ENCODE results near the gene PLCXD1. TPM values are rescaled to one million over a fixed set of nuclear protein-coding genes. Genes with fewer than 3 reads are reported as not detected.

PLCXD1 gene
- total RNA-seq, 1 donor from 2014 or later: 25.7 TPM

DNA sequence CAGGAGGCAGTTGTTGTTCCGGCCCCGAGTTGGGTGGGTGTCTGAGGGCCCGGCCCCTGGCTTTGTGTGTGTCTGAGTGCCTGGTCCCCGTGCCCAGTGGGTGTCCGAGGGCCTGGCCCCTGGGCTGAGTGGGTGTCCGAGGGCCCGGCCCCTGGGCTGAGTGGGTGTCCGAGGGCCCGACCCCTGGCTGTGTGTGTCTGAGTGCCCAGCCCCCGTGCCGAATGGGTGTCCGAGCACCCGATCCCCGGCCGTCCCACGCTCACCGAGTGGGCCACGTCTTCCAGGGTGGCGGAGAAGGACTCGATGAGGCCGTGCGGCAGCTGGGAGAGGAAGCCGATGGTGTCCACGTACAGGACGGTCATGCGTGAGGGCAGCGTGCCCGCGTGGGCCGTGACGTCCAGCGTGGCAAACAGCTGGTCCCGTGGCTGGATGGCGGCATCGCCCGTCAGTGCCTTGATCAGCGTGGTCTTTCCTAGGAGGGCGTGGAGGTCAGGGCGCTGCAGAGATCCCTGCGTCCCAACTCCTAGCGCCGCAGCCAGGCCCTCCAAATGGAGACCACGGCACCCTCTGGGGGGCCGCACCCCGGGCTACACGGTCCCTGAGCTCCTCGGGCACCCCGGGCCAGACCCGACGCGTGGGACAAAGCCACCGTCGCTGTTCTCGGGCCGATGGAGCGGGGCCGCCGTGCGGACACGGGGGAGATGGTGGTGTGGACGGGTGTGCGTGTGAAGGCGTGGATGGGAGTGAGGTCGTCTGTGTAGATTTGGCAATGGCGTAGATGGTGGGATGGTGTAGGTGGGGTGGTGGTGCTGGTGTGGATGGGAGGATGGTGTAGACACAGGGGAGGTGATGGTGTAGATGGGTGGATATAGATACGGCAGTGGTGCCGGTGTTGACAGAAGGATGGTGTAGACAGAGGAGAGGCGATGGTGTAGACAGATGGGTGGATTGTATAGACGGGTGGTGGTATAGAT lies 30.3 kb downstream of the PLCXD1 start:
- Histone ChIP-seq H3F3A (ENCODE audit: low read depth) (peaks cover 12% of the 10 kb centered on the region), H3K9me3 (ENCODE audit: low read depth) (no peaks in the 10 kb centered on the region), H2AFZ (replicated peaks) (no peak overlapping the region), H3K27me3 (no peaks in the 10 kb centered on the region), H3K4me3 (no peak overlapping the region), H4K20me1 (ENCODE audit: low read depth) (no peaks in the 10 kb centered on the region), H3K9ac (no peak overlapping the region), H3K4me1 (no peaks in the 10 kb centered on the region), H3K27ac (no peak overlapping the region), H3K79me2 (ENCODE audit: low read depth) (peaks cover 3% of the 10 kb centered on the region), H3K4me2 (no peak overlapping the region), H3K36me3 (peaks cover 8% of the 10 kb centered on the region)
- no peaks in the 10 kb centered on the region for H3K9me3 Mint-ChIP-seq
- no peak for TF ChIP-seq EZH2phosphoT487 (IDR thresholded peaks at IDR 0.05)
- TF ChIP-seq, protein P1, sequence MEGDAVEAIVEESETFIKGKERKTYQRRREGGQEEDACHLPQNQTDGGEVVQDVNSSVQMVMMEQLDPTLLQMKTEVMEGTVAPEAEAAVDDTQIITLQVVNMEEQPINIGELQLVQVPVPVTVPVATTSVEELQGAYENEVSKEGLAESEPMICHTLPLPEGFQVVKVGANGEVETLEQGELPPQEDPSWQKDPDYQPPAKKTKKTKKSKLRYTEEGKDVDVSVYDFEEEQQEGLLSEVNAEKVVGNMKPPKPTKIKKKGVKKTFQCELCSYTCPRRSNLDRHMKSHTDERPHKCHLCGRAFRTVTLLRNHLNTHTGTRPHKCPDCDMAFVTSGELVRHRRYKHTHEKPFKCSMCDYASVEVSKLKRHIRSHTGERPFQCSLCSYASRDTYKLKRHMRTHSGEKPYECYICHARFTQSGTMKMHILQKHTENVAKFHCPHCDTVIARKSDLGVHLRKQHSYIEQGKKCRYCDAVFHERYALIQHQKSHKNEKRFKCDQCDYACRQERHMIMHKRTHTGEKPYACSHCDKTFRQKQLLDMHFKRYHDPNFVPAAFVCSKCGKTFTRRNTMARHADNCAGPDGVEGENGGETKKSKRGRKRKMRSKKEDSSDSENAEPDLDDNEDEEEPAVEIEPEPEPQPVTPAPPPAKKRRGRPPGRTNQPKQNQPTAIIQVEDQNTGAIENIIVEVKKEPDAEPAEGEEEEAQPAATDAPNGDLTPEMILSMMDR (IDR thresholded peaks at IDR 0.05): no peak
- TF ChIP-seq EZH2 (IDR thresholded peaks at IDR 0.05): no peak
- H3K4me3 Mint-ChIP-seq: no peak overlapping the region
- no peak overlapping the region for H3K27ac Mint-ChIP-seq
- H3K36me3 Mint-ChIP-seq: peaks cover 22% of the 10 kb centered on the region
- H3K4me1 Mint-ChIP-seq: no peaks in the 10 kb centered on the region
- DNase-seq (ENCODE audit: low spot score): no peak
- peaks cover 13% of the 10 kb centered on the region for H3K27me3 Mint-ChIP-seq (ENCODE audit: insufficient read depth, low read depth)

DNA sequence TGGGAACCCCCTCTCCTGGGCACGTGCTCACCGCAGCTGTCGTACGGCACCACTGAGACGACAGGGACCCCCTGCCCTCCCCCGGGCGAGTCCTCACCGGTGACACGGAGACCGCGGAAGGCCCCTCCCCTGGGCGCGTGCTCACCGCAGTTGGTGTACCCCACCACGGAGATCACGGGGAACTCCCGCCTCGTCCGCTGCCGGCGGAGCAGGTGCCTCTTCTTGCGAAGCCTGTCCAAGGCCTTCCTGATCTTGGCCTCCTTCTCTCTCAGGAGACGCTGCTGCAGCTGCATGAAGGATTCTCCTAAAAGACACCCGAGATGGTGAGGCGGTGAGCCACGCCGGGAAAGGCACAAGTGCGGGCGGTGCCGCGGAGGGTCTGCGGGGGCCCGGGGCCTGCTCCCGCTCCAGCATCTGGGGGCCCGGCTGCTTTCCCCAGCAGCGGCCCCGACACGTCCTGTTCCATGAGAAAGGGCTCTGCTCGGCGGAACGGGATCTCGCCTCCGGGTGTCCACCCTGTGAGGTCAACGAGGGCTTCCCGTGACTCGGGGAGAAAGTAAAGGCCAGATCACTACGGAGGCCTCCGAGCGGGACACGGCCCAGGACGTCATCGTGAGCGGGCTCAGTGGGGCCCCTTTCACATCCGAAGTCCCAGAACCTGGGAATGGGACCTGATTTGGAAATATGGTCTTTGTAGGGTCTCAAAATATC lies 31.6 kb downstream of the PLCXD1 start:
- H3K36me3 ChIP-seq: no peaks in the 10 kb centered on the region
- peaks cover 14% of the 10 kb centered on the region for H3F3A ChIP-seq (ENCODE audit: low read depth)
- H3K9me3 ChIP-seq (ENCODE audit: low read depth): no peaks in the 10 kb centered on the region
- H3K4me3 ChIP-seq: no peak overlapping the region
- H3K4me1 ChIP-seq: no peaks in the 10 kb centered on the region
- no peak overlapping the region for H3K27ac ChIP-seq
- DNase-seq (ENCODE audit: low spot score): no peak
- H2AFZ ChIP-seq (replicated peaks): no peak overlapping the region
- Mint-ChIP-seq H3K27ac (no peak overlapping the region), H3K27me3 (ENCODE audit: insufficient read depth, low read depth) (peaks cover 10% of the 10 kb centered on the region), H3K4me1 (no peaks in the 10 kb centered on the region), H3K9me3 (no peaks in the 10 kb centered on the region), H3K36me3 (peaks cover 19% of the 10 kb centered on the region), H3K4me3 (no peak overlapping the region)
- no peaks in the 10 kb centered on the region for H3K27me3 ChIP-seq
- peaks cover 13% of the 10 kb centered on the region for H3K79me2 ChIP-seq (ENCODE audit: low read depth)
- TF ChIP-seq, protein P1 (IDR thresholded peaks at IDR 0.05): no peak
- TF ChIP-seq EZH2 (IDR thresholded peaks at IDR 0.05): no peak
- no peak for TF ChIP-seq EZH2phosphoT487 (IDR thresholded peaks at IDR 0.05)
- H3K4me2 ChIP-seq: no peak overlapping the region
- H3K9ac ChIP-seq: no peak overlapping the region
- peaks cover 4% of the 10 kb centered on the region for H4K20me1 ChIP-seq (ENCODE audit: low read depth)

- Histone ChIP-seq H3K4me3 (no peak overlapping the region), H3K36me3 (no peaks in the 10 kb centered on the region), H3F3A (ENCODE audit: low read depth) (peaks cover 11% of the 10 kb centered on the region), H3K4me2 (no peak overlapping the region), H4K20me1 (ENCODE audit: low read depth) (peaks cover 4% of the 10 kb centered on the region), H3K27me3 (no peaks in the 10 kb centered on the region), H3K9me3 (ENCODE audit: low read depth) (no peaks in the 10 kb centered on the region), H3K4me1 (no peaks in the 10 kb centered on the region), H2AFZ (replicated peaks) (no peak overlapping the region), H3K27ac (no peak overlapping the region), H3K79me2 (ENCODE audit: low read depth) (peaks cover 13% of the 10 kb centered on the region), H3K9ac (no peak overlapping the region)
- Mint-ChIP-seq H3K36me3 (peaks cover 14% of the 10 kb centered on the region), H3K27ac (no peak overlapping the region), H3K4me1 (no peaks in the 10 kb centered on the region), H3K9me3 (no peaks in the 10 kb centered on the region), H3K27me3 (ENCODE audit: insufficient read depth, low read depth) (peaks cover 14% of the 10 kb centered on the region), H3K4me3 (no peak overlapping the region)
- no peak for TF ChIP-seq EZH2 (IDR thresholded peaks at IDR 0.05)
- TF ChIP-seq EZH2phosphoT487 (IDR thresholded peaks at IDR 0.05): no peak
- DNase-seq (ENCODE audit: low spot score): no peak
Measured at GRCh38 chrX:313546-313945, 32.4 kb downstream of the PLCXD1 start.

Measured in neural progenitor cell (in vitro differentiated cells).